ENCODE results near the gene PLAAT3.

DNA sequence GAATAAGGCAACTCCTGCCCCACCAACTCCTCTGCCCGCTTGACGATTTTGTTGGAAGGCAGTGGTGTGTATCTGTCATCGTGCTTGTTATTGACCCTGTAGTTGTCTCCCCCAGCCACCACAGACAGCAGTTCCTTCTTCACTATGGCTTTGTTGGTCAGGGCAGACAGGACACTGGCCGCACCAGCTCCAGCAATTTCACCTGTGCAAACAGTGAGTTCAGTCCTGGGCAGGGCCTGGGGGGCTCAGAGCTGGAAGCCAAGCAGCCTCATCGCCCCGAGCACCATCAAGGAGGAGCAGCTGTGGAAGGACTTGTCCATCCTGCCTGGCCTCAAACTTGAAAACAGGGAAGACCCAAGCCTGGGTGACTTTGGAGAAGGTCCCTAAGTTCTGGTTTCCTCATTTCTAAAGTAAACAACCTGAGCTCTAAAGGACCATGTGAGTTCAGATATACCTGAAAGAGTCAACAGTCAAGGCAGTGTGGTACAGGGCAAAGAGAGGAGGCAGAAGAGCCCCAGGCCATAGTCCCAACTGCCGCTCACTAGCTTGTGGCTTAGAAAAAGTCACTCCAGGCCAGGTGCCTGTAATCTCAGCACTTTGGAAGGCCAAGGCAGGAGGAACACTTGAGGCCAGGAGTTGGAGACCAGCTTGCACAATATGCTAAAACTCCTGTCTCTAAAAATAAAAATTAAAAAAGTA is 55.6 kb downstream of the PLAAT3 start:
- TF ChIP-seq KDM5A (IDR thresholded peaks at IDR 0.05) (no peak), CHD4 (IDR thresholded peaks at IDR 0.05; ENCODE audit: borderline replicate concordance) (no peak)
- TF ChIP-seq, protein P1, sequence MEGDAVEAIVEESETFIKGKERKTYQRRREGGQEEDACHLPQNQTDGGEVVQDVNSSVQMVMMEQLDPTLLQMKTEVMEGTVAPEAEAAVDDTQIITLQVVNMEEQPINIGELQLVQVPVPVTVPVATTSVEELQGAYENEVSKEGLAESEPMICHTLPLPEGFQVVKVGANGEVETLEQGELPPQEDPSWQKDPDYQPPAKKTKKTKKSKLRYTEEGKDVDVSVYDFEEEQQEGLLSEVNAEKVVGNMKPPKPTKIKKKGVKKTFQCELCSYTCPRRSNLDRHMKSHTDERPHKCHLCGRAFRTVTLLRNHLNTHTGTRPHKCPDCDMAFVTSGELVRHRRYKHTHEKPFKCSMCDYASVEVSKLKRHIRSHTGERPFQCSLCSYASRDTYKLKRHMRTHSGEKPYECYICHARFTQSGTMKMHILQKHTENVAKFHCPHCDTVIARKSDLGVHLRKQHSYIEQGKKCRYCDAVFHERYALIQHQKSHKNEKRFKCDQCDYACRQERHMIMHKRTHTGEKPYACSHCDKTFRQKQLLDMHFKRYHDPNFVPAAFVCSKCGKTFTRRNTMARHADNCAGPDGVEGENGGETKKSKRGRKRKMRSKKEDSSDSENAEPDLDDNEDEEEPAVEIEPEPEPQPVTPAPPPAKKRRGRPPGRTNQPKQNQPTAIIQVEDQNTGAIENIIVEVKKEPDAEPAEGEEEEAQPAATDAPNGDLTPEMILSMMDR (IDR thresholded peaks at IDR 0.05), result no peak
- TF ChIP-seq, protein P2, sequence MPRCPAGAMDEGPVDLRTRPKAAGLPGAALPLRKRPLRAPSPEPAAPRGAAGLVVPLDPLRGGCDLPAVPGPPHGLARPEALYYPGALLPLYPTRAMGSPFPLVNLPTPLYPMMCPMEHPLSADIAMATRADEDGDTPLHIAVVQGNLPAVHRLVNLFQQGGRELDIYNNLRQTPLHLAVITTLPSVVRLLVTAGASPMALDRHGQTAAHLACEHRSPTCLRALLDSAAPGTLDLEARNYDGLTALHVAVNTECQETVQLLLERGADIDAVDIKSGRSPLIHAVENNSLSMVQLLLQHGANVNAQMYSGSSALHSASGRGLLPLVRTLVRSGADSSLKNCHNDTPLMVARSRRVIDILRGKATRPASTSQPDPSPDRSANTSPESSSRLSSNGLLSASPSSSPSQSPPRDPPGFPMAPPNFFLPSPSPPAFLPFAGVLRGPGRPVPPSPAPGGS (IDR thresholded peaks at IDR 0.05), result no peak

All from A549 (cell line).